RWPE2 (cell line): ENCODE data around the gene RFTN1.

Source experiments
- ATAC-seq: fragments of 200-7000 bp; cut with Tn5 transposase; 3 replicates; pipeline ENCODE4 v1.9.1; 2021; ENCODE audit warnings: low read depth
- DNase-seq: peaks from one replicate; pipeline ENCODE4 v3.0.0-alpha.2; 2020; ENCODE audit warnings: low spot score
- H3K27ac ChIP-seq: fragments of 450-650 bp; 2 replicates; pipeline ENCODE4 v1.5.1; 2017; ENCODE audit warnings: mild to moderate bottlenecking; ENCODE audit not compliant: poor library complexity, severe bottlenecking
- H3K27me3 ChIP-seq: fragments of 250-450 bp; sonication (Bioruptor Pico); 2 replicates; pipeline ENCODE4 v1.5.1; 2021; ENCODE audit warnings: mild to moderate bottlenecking, moderate library complexity; ENCODE audit not compliant: insufficient read depth, poor library complexity, severe bottlenecking
- H3K36me3 ChIP-seq: fragments of 250-450 bp; sonication (Bioruptor Pico); 2 replicates; pipeline ENCODE4 v1.5.1; 2020; ENCODE audit warnings: low read depth, mild to moderate bottlenecking, moderate library complexity
- H3K4me1 ChIP-seq: fragments of 250-450 bp; sonication (Bioruptor Pico); 2 replicates; pipeline ENCODE4 v1.5.1; 2021; ENCODE audit warnings: mild to moderate bottlenecking, moderate library complexity; ENCODE audit not compliant: insufficient read depth, poor library complexity, severe bottlenecking
- H3K4me3 ChIP-seq: fragments of 250-450 bp; sonication (Bioruptor Pico); 2 replicates; pipeline ENCODE4 v1.5.1; 2021; ENCODE audit warnings: mild to moderate bottlenecking, moderate library complexity; ENCODE audit not compliant: severe bottlenecking
- H3K9me3 ChIP-seq: fragments of 250-450 bp; sonication (Bioruptor Pico); 2 replicates; pipeline ENCODE4 v1.5.1; 2021; ENCODE audit warnings: mild to moderate bottlenecking, moderate library complexity; ENCODE audit not compliant: severe bottlenecking
- CTCF ChIP-seq: fragments of 450-650 bp; IDR thresholded peaks from one replicate; pipeline ENCODE4 v1.5.1; 2017; ENCODE audit warnings: mild to moderate bottlenecking, moderate library complexity; ENCODE audit not compliant: poor library complexity, severe bottlenecking

The RFTN1 gene

GRCh38 chr3:16309558-16309957 is 203.9 kb downstream of the RFTN1 start:
- Histone ChIP-seq H3K9me3 (no peaks in the 10 kb centered on the region), H3K27ac (peak overlapping the region; percentile 35), H3K36me3 (peaks cover 13% of the 10 kb centered on the region), H3K4me3 (no peak overlapping the region), H3K27me3 (no peaks in the 10 kb centered on the region), H3K4me1 (no peaks in the 10 kb centered on the region)
- TF ChIP-seq CTCF = no peak
- DNase-seq = no peak
- ATAC-seq = peak; percentile 97

GRCh38 chr3:16308727-16309126 is 204.8 kb downstream of the RFTN1 start:
- Histone ChIP-seq H3K27me3 (no peaks in the 10 kb centered on the region), H3K36me3 (peaks cover 13% of the 10 kb centered on the region), H3K4me1 (no peaks in the 10 kb centered on the region), H3K9me3 (no peaks in the 10 kb centered on the region), H3K27ac (no peak overlapping the region), H3K4me3 (no peak overlapping the region)
- ATAC-seq (no peak), DNase-seq (no peak)
- no peak for TF ChIP-seq CTCF

GRCh38 chr3:16307832-16308531 is 205.5 kb downstream of the RFTN1 start:
- H3K4me3 ChIP-seq = no peak overlapping the region
- no peak overlapping the region for H3K27ac ChIP-seq
- no peaks in the 10 kb centered on the region for H3K27me3 ChIP-seq
- DNase-seq (no peak), ATAC-seq (no peak)
- TF ChIP-seq CTCF = no peak
- peaks cover 18% of the 10 kb centered on the region for H3K36me3 ChIP-seq
- H3K4me1 ChIP-seq = no peaks in the 10 kb centered on the region
- H3K9me3 ChIP-seq = no peaks in the 10 kb centered on the region

GRCh38 chr3:16305111-16305541 is 208.4 kb downstream of the RFTN1 start:
- Histone ChIP-seq H3K27ac (no peak overlapping the region), H3K36me3 (peaks cover 31% of the 10 kb centered on the region)
- no peak for ATAC-seq

More at GRCh38 chr3:16305111-16305541, 208.4 kb downstream of the RFTN1 start:
- Histone ChIP-seq H3K4me1 (no peaks in the 10 kb centered on the region), H3K4me3 (no peak overlapping the region), H3K27me3 (no peaks in the 10 kb centered on the region), H3K9me3 (no peaks in the 10 kb centered on the region)
- TF ChIP-seq CTCF = no peak
- DNase-seq = no peak
